ENCODE measurements around the gene VPS29. TPM values are rescaled to one million over a fixed set of nuclear protein-coding genes. Genes with fewer than 3 reads are reported as not detected.

VPS29 gene
- 100 to 1,000 TPM in 2 of 4 donors, 10 to 100 TPM in 2; 82.5 to 195 (median 100) TPM for total RNA-seq

DNA sequence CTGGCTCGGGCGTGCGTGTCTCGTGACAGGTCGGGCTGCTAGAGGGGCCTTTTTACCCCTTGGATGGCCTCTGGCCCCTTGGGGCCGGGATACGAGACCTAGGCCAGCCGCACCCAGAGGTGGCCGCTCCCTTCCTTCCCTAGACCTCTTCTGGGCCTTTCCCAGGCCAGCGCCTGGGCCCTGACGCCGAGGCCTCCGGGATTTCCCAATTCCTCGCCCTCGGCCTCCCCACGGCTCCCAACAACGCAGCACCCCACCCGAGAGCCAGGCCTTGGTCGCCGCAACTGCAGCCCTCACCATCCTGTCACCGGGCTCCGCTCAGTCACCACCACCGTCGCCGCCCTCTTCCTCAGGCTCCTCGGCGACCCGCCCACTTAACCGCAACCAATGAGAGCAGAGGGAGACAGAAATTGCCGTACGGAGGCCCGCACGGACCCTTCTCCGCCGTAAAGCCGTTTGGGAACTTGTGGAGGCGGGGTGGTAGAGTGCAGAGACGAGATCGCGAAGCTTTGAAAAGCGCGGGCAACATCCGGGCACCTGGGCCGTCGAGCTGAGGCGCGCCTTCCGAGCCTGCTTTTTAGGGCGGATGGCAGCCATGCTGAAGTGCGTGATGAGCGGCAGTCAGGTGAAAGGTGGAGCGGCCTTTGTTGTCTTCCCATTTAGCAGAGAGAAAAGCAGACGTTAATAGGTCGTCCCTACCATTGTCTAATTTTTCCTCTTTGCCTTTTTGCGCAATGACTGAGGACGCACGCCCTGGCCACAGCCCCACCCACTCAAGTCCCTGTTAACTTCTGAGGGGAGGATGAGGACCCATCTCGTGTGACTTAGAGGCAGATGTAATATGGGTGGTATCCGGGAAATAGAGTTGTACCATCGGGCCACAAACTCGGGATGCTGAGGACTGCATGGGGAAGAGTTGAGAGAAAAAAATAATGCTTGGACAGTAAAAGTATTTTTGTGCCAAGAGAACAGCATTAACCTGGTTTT, at the start of gene VPS29, which contains the start of gene RAD9B:
VPS29 (minus strand) TSS at position 360 of the 987 bp plus-strand sequence; CDS start at position 300, 60 bp downstream.
RAD9B (plus strand) TSS at position 580 of the 987 bp plus-strand sequence; CDS start at position 587, 7 bp downstream.
- intact Hi-C loops (cut with DNase I; ENCODE audit: low total_unique reads), result no loop called here
- H3K4me1 ChIP-seq, result peaks cover 0 to 4% of the 10 kb centered on the region in 2 donors
- peak within 1 kb of the TSS; percentile 85 to 90 for H3K27ac ChIP-seq
- no peaks in the 10 kb centered on the region for H3K27me3 ChIP-seq
- TF ChIP-seq POLR2A (IDR thresholded peaks at IDR 0.05), result peak; percentile 77 to 83
- TF ChIP-seq CTCF (IDR thresholded peaks at IDR 0.05), result peak in 2 of 4 experiments; percentile 12 to 41
- peak within 1 kb of the TSS; percentile 70 to 100 for H3K4me3 ChIP-seq
- H3K36me3 ChIP-seq, result no peaks in the 10 kb centered on the region
- DNase-seq, result peak; percentile 97 to 98
- H3K9me3 ChIP-seq, result no peaks in the 10 kb centered on the region

- H3K9me3 ChIP-seq, result no peaks in the 10 kb centered on the region
- H3K4me3 ChIP-seq, result no peak overlapping the region
- H3K4me1 ChIP-seq, result peaks cover 0 to 4% of the 10 kb centered on the region in 2 donors
- H3K36me3 ChIP-seq, result no peaks in the 10 kb centered on the region
- intact Hi-C loops (cut with DNase I; ENCODE audit: low total_unique reads), result no loop called here
- TF ChIP-seq POLR2A (IDR thresholded peaks at IDR 0.05) (no peak), CTCF (IDR thresholded peaks at IDR 0.05) (no peak)
- no peaks in the 10 kb centered on the region for H3K27me3 ChIP-seq
- peak overlapping the region in 1 of 2 donors; percentile 62 for H3K27ac ChIP-seq
- no peak for DNase-seq
Measured at GRCh38 chr12:110550981-110551380, 49.1 kb upstream of the VPS29 start.

DNA sequence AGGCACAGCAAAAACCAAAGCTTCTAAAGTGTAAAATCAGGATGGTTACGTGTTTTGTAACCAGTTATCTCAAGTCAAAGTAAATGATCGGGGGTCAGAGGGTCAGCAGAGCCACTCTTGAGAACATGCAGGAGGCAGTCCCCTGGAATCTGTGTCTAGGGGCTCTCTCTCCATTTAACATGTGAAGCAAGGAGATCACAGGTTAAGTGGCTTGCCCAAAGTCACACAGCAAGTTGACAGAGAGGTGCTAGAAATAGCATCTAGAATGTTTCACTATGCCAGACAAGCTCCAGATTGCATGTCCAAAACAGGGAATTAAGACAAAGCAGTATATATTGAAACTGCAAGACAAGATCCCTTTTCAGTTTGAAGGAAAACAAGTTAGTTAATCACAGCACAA, 47.8 kb upstream of the VPS29 start:
- H3K4me1 ChIP-seq, result peaks cover 0 to 4% of the 10 kb centered on the region in 2 donors
- H3K36me3 ChIP-seq, result no peaks in the 10 kb centered on the region
- DNase-seq, result no peak
- intact Hi-C loops (cut with DNase I; ENCODE audit: low total_unique reads), result no loop called here
- no peak overlapping the region for H3K4me3 ChIP-seq
- H3K9me3 ChIP-seq, result no peaks in the 10 kb centered on the region
- no peaks in the 10 kb centered on the region for H3K27me3 ChIP-seq
- H3K27ac ChIP-seq, result peak overlapping the region; percentile 53 to 62
- TF ChIP-seq POLR2A (IDR thresholded peaks at IDR 0.05) (no peak), CTCF (IDR thresholded peaks at IDR 0.05) (no peak)

DNA sequence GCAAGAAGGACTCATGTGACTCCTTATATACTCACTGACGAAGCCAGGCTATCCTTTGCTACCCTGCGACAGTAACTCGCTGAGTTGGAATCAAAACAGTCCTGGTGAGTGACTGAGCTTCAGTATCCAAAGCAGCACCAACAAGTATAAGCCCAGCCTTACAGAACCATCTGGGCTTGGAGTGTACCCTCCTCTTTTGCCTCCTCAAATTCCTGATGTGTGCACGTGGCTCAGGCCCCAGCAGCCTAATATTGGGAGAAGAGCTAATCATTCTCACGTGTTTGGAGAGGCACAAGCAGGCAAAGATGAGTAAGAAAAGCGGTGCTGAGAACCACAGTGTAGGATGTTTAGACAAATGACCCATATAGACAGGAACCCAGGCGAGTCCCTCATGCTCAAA, 46.8 kb upstream of the VPS29 start:
- Histone ChIP-seq H3K4me1 (peaks cover 0 to 4% of the 10 kb centered on the region in 2 donors), H3K27me3 (no peaks in the 10 kb centered on the region), H3K4me3 (no peak overlapping the region), H3K27ac (peak overlapping the region; percentile 53 to 62), H3K36me3 (no peaks in the 10 kb centered on the region), H3K9me3 (no peaks in the 10 kb centered on the region)
- DNase-seq, result no peak
- intact Hi-C loops (cut with DNase I; ENCODE audit: low total_unique reads), result no loop called here
- no peak for TF ChIP-seq CTCF (IDR thresholded peaks at IDR 0.05)
- TF ChIP-seq POLR2A (IDR thresholded peaks at IDR 0.05), result no peak

DNA sequence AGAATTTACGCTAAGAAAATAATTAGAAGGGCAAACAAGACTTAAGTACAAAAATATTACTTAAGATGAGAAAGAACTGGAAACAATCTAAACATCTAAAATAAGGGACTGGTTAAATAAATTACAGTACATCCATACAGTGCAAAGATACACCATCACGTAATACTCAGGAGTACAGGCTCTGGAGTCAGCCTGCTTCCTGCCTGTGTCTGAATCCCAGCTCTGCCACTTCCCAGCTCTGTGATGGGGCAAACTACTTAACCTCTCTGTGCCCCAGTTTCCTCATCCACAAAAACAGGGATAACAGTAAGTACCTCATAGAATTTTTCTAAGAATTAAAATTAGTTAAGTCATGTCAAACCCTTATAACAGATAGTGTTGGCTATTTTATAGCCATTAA, 45.2 kb upstream of the VPS29 start:
- H3K4me3 ChIP-seq, result no peak overlapping the region
- no peak for TF ChIP-seq POLR2A (IDR thresholded peaks at IDR 0.05)
- TF ChIP-seq CTCF (IDR thresholded peaks at IDR 0.05), result no peak
- H3K27me3 ChIP-seq, result no peaks in the 10 kb centered on the region
- no peaks in the 10 kb centered on the region for H3K36me3 ChIP-seq
- no peak for DNase-seq
- H3K9me3 ChIP-seq, result no peaks in the 10 kb centered on the region
- peaks cover 4 to 7% of the 10 kb centered on the region in 2 donors for H3K4me1 ChIP-seq
- intact Hi-C loops (cut with DNase I; ENCODE audit: low total_unique reads), result no loop called here
- peak overlapping the region in 1 of 2 donors; percentile 5 for H3K27ac ChIP-seq

All from uterus (tissue), 4 donors.